Measurements from ENCODE around the gene UNC5C.
A peak's percentile ranks its signal among the peaks of the same experiment; 100 is the strongest.

The UNC5C gene

GRCh38 chr4:95267081-95267480 is 281.7 kb downstream of the UNC5C start:
- DNase-seq (ENCODE audit: low spot score), result peak; percentile 2

GRCh38 chr4:95265814-95266740 is 282.7 kb downstream of the UNC5C start:
- DNase-seq (ENCODE audit: low spot score), result no peak

GRCh38 chr4:95264843-95265242 is 283.9 kb downstream of the UNC5C start:
- no peak for DNase-seq (ENCODE audit: low spot score)

GRCh38 chr4:95263960-95264359 is 284.8 kb downstream of the UNC5C start:
- DNase-seq (ENCODE audit: low spot score), result no peak

GRCh38 chr4:95263391-95263790 is 285.4 kb downstream of the UNC5C start:
- DNase-seq (ENCODE audit: low spot score), result no peak

- no peak for DNase-seq (ENCODE audit: low spot score)
Observed at GRCh38 chr4:95256108-95256835, 292.5 kb downstream of the UNC5C start.

GRCh38 chr4:95255396-95256107 is 293.2 kb downstream of the UNC5C start:
- no peak for DNase-seq (ENCODE audit: low spot score)

GRCh38 chr4:95251568-95251967 is 297.2 kb downstream of the UNC5C start:
- DNase-seq (ENCODE audit: low spot score), result no peak

- DNase-seq (ENCODE audit: low spot score), result no peak
Observed at GRCh38 chr4:95250544-95251137, 298.1 kb downstream of the UNC5C start.

- DNase-seq (ENCODE audit: low spot score), result no peak
Observed at GRCh38 chr4:95249426-95250021, 299.2 kb downstream of the UNC5C start.

- DNase-seq (ENCODE audit: low spot score), result no peak
Observed at GRCh38 chr4:95248720-95249425, 299.9 kb downstream of the UNC5C start.

GRCh38 chr4:95243892-95244291 is 304.9 kb downstream of the UNC5C start:
- no peak for DNase-seq (ENCODE audit: low spot score)

GRCh38 chr4:95238554-95238953 is 310.2 kb downstream of the UNC5C start:
- no peak for DNase-seq (ENCODE audit: low spot score)

- DNase-seq (ENCODE audit: low spot score), result peak; percentile 65
Observed at GRCh38 chr4:95232358-95233156, 316.2 kb downstream of the UNC5C start.

- peak; percentile 26 for DNase-seq (ENCODE audit: low spot score)
Observed at GRCh38 chr4:95231681-95232080, 317.1 kb downstream of the UNC5C start.

- no peak for DNase-seq (ENCODE audit: low spot score)
Observed at GRCh38 chr4:95225849-95226248, 322.9 kb downstream of the UNC5C start.

GRCh38 chr4:95224402-95224801 is 324.4 kb downstream of the UNC5C start:
- no peak for DNase-seq (ENCODE audit: low spot score)

- no peak for DNase-seq (ENCODE audit: low spot score)
Observed at GRCh38 chr4:95220205-95221175, 328.3 kb downstream of the UNC5C start.

- DNase-seq (ENCODE audit: low spot score), result no peak
Observed at GRCh38 chr4:95219109-95219508, 329.7 kb downstream of the UNC5C start.

Measured in SW480 (cell line).